H1 (cell line): ENCODE measurements around the gene SIGLECL1. TPM values are rescaled to one million over a fixed set of nuclear protein-coding genes. Genes with fewer than 3 reads are reported as not detected.

Source experiments
- CTCF ChIA-PET: fragments of 300-600 bp; sonication (Branson Sonifier 250); formaldehyde crosslinking; loops from one replicate; lab custom pipeline; 2021; ENCODE audit not compliant: partially characterized antibody; lab: Charles Lee
- POLR2A ChIA-PET: fragments of 300-600 bp; sonication (Branson Sonifier 250); formaldehyde crosslinking; loops from one replicate; lab custom pipeline; 2021; ENCODE audit warnings: inconsistent platforms; ENCODE audit not compliant: partially characterized antibody; lab: Charles Lee
- DNase-seq, 2 experiments: peaks; one replicate each; pipeline versions ENCODE4 v3.0.0 to v3.0.0-alpha.2; 2010 to 2022; ENCODE audit warnings: low spot score in 2 of 2, low read depth in 1 of 2, mixed read lengths in 1 of 2
- FAIRE-seq: peaks from 2 replicates; lab custom pipeline; 2011; peaks lifted over from hg19 to GRCh38; lab: Jason Lieb, UNC
- H2AFZ ChIP-seq: 2 replicates; pipeline ENCODE4 v1.8.1; 2012; ENCODE audit warnings: low read length, inconsistent platforms
- H2AK5ac ChIP-seq: 2 replicates; pipeline ENCODE4 v1.6.1; 2013; ENCODE audit warnings: low read depth, low read length
- H2BK120ac ChIP-seq: replicated peaks from 2 replicates; pipeline ENCODE3; 2013; ENCODE audit warnings: low read depth, low read length, inconsistent platforms
- H2BK12ac ChIP-seq: 2 replicates; pipeline ENCODE4 v1.6.1; 2013; ENCODE audit warnings: low read depth, low read length
- H2BK15ac ChIP-seq: 2 replicates; pipeline ENCODE4 v1.6.1; 2013; ENCODE audit warnings: low read length
- H2BK20ac ChIP-seq: 2 replicates; pipeline ENCODE4 v1.6.1; 2013; ENCODE audit warnings: low read length
- H2BK5ac ChIP-seq: 2 replicates; pipeline ENCODE4 v1.6.1; 2013; ENCODE audit warnings: low read depth, low read length
- H3K14ac ChIP-seq: 2 replicates; pipeline ENCODE4 v1.6.1; 2013; ENCODE audit warnings: inconsistent platforms; ENCODE audit not compliant: insufficient read length
- H3K18ac ChIP-seq: 2 replicates; pipeline ENCODE4 v1.6.1; 2013; ENCODE audit warnings: low read length; ENCODE audit errors: extremely low read depth
- H3K23ac ChIP-seq: 2 replicates; pipeline ENCODE4 v1.6.1; 2013; ENCODE audit warnings: inconsistent platforms; ENCODE audit not compliant: insufficient read length
- H3K23me2 ChIP-seq: 2 replicates; pipeline ENCODE4 v1.6.1; 2013; ENCODE audit warnings: low read depth, low read length
- H3K27ac ChIP-seq: 2 replicates; pipeline ENCODE4 v1.6.1; 2011; ENCODE audit warnings: low read depth, low read length, inconsistent platforms
- H3K27me3 ChIP-seq, 4 experiments: replicated peaks in 1 of 4; 1 replicate in 1 of 4; 2 replicates in 3 of 4; pipeline versions ENCODE4 v1.6.1 to v1.8.1; 2011 to 2013; ENCODE audit warnings: low read length in 3 of 4, mild to moderate bottlenecking in 3 of 4, inconsistent platforms in 2 of 4, mixed read lengths in 2 of 4, moderate library complexity in 1 of 4; ENCODE audit not compliant: control insufficient read depth in 3 of 4, insufficient read depth in 3 of 4; ENCODE audit errors: extremely low read depth in 1 of 4
- H3K36me3 ChIP-seq, 4 experiments: 2 replicates each; pipeline versions ENCODE4 v1.6.1 to v1.8.1; 2011 to 2013; ENCODE audit warnings: mild to moderate bottlenecking in 4 of 4, low read length in 3 of 4, moderate library complexity in 2 of 4, control low read depth in 1 of 4, inconsistent platforms in 1 of 4; ENCODE audit not compliant: insufficient read depth in 4 of 4, control insufficient read depth in 2 of 4
- H3K4ac ChIP-seq: replicated peaks from 2 replicates; pipeline ENCODE3; 2013; ENCODE audit warnings: low read length, low read depth, mixed read lengths, inconsistent platforms; ENCODE audit not compliant: insufficient read length
- H3K4me1 ChIP-seq, 4 experiments: replicated peaks in 1 of 4; 1 replicate in 1 of 4; 2 replicates in 3 of 4; pipeline versions ENCODE4 v1.6.1 to v1.8.1; 2011 to 2013; ENCODE audit warnings: low read length in 3 of 4, inconsistent platforms in 2 of 4, mixed read lengths in 1 of 4; ENCODE audit not compliant: insufficient read depth in 4 of 4, control insufficient read depth in 3 of 4
- H3K4me2 ChIP-seq, 2 experiments: 2 replicates each; pipeline versions ENCODE4 v1.6.1 to v1.8.1; 2011 to 2013; ENCODE audit warnings: low read depth in 2 of 2, low read length in 2 of 2, control low read depth in 1 of 2, inconsistent platforms in 1 of 2, mild to moderate bottlenecking in 1 of 2; ENCODE audit not compliant: insufficient read depth in 1 of 2
- H3K4me3 ChIP-seq, 4 experiments: fragments of 200-600, 300-600 bp in 1 of 4; sonication (generic), shearing (Covaris generic), sonication (Bioruptor Twin) in 1 of 4; 2 replicates each; pipeline versions ENCODE4 v1.5.1 to v1.8.1; 2011 to 2016; ENCODE audit warnings: low read length in 4 of 4, low read depth in 3 of 4, control low read depth in 2 of 4, inconsistent platforms in 2 of 4, mild to moderate bottlenecking in 2 of 4, mixed read lengths in 1 of 4, moderate library complexity in 1 of 4; ENCODE audit not compliant: insufficient read depth in 2 of 4; ENCODE audit errors: extremely low read depth in 1 of 4
- H3K56ac ChIP-seq: replicated peaks from 2 replicates; pipeline ENCODE3; 2013; ENCODE audit warnings: low read depth, mild to moderate bottlenecking, mixed read lengths, low read length, inconsistent platforms; ENCODE audit not compliant: insufficient read length
- H3K79me1 ChIP-seq: 2 replicates; pipeline ENCODE4 v1.6.1; 2013; ENCODE audit warnings: low read depth, low read length, control low read depth
- H3K79me2 ChIP-seq, 2 experiments: 2 replicates each; pipeline versions ENCODE4 v1.6.1 to v1.8.1; 2012 to 2013; ENCODE audit warnings: low read length in 2 of 2, mild to moderate bottlenecking in 2 of 2, inconsistent platforms in 1 of 2; ENCODE audit not compliant: insufficient read depth in 2 of 2, control insufficient read depth in 1 of 2
- H3K9ac ChIP-seq, 4 experiments: replicated peaks in 1 of 4; 1 replicate in 1 of 4; 2 replicates in 3 of 4; pipeline versions ENCODE4 v1.6.1 to v1.8.1; 2011 to 2013; ENCODE audit warnings: low read depth in 3 of 4, low read length in 3 of 4, control low read depth in 2 of 4, mild to moderate bottlenecking in 2 of 4, moderate library complexity in 2 of 4, inconsistent platforms in 1 of 4; ENCODE audit errors: extremely low read depth in 1 of 4
- H3K9me3 ChIP-seq, 2 experiments: 2 replicates each; pipeline versions ENCODE4 v1.6.1 to v1.8.1; 2012 to 2013; ENCODE audit warnings: mild to moderate bottlenecking in 2 of 2, moderate library complexity in 2 of 2, control low read depth in 1 of 2, inconsistent platforms in 1 of 2, low read depth in 1 of 2, low read length in 1 of 2, mixed read lengths in 1 of 2; ENCODE audit not compliant: insufficient read depth in 2 of 2
- H4K20me1 ChIP-seq, 2 experiments: replicated peaks in 1 of 2; 2 replicates each; pipeline versions ENCODE3 to v1.8.1; 2011 to 2013; ENCODE audit warnings: inconsistent platforms in 2 of 2, low read length in 2 of 2, mild to moderate bottlenecking in 1 of 2; ENCODE audit not compliant: insufficient read depth in 2 of 2, control insufficient read depth in 1 of 2
- H4K5ac ChIP-seq: 2 replicates; pipeline ENCODE4 v1.6.1; 2013; ENCODE audit warnings: low read length, low read depth, mixed read lengths, inconsistent platforms; ENCODE audit not compliant: insufficient read length
- H4K8ac ChIP-seq: 2 replicates; pipeline ENCODE4 v1.8.0; 2013; ENCODE audit warnings: mild to moderate bottlenecking, moderate library complexity, low read length, inconsistent platforms; ENCODE audit not compliant: insufficient read depth; ENCODE audit errors: extremely low read depth
- H4K91ac ChIP-seq: replicated peaks from 2 replicates; pipeline ENCODE3; 2013; ENCODE audit warnings: low read length, mixed read lengths, inconsistent platforms; ENCODE audit not compliant: insufficient read length
- CTCF ChIP-seq, 3 experiments: IDR thresholded peaks; 1 replicate in 2 of 3; 2 replicates in 1 of 3; pipeline versions ENCODE4 v1.5.1 to v1.6.1; 2011; ENCODE audit warnings: low read length in 3 of 3, mild to moderate bottlenecking in 3 of 3, inconsistent platforms in 2 of 3, low read depth in 1 of 3, moderate library complexity in 1 of 3; ENCODE audit not compliant: insufficient read depth in 1 of 3; ENCODE audit errors: control extremely low read depth in 1 of 3
- GTF2F1 ChIP-seq: IDR thresholded peaks from 2 replicates; pipeline ENCODE4 v1.6.1; 2012; ENCODE audit warnings: low read depth, low read length, improper control_type of control experiment, borderline replicate concordance
- RAD21 ChIP-seq, 2 experiments: IDR thresholded peaks in 1 of 2; conservative IDR thresholded peaks in 1 of 2; 2 replicates each; pipeline ENCODE4 v1.6.1; 2011; ENCODE audit warnings: low read depth in 2 of 2, low read length in 2 of 2, improper control_type of control experiment in 1 of 2, inconsistent platforms in 1 of 2, mild to moderate bottlenecking in 1 of 2, moderate library complexity in 1 of 2
- SAP30 ChIP-seq: fragments of 300-600 bp; sonication (generic); IDR thresholded peaks from 2 replicates; pipeline ENCODE4 v1.7.1; 2012; ENCODE audit warnings: low read length, moderate library complexity, mild to moderate bottlenecking, inconsistent platforms; ENCODE audit not compliant: insufficient read depth, insufficient replicate concordance
- SIX5 ChIP-seq: IDR thresholded peaks from 2 replicates; pipeline ENCODE4 v1.6.1; 2011; ENCODE audit warnings: mild to moderate bottlenecking, low read depth, low read length
- SP1 ChIP-seq: IDR thresholded peaks from 2 replicates; pipeline ENCODE4 v1.6.1; 2011; ENCODE audit warnings: low read depth, low read length
- WGBS, 2 experiments: shearing (Covaris generic) in 1 of 2; methylation state at CpG; one replicate each; pipeline versions ENCODE4 v1.1.6 to v1.1.7; 2013 to 2015; ENCODE audit warnings: low lambda C conversion rate in 2 of 2, mixed read lengths in 2 of 2, inconsistent platforms in 1 of 2, low coverage in 1 of 2, missing lambda C conversion rate in 1 of 2; ENCODE audit not compliant: insufficient replicate concordance in 2 of 2, insufficient coverage in 1 of 2, insufficient read length in 1 of 2; ENCODE audit errors: extremely low coverage in 1 of 2, missing lambda C conversion rate in 1 of 2; 5-methylcytosine and 5-hydroxymethylcytosine counted together
- long read RNA-seq, 2 experiments: library from RNA in 1 of 2; library from capped mRNA in 1 of 2; stranded (forward); transcript quantifications; one replicate each; pipeline ENCODE4 v2.0.0, GENCODE V29; 2021; ENCODE audit warnings: inconsistent platforms in 1 of 2
- polyA minus RNA-seq, 3 experiments: library from RNA; depleted of rRNA, polyadenylated mRNA; stranded (reverse); fragments of >200 nt; gene quantifications; 1 replicate in 2 of 3; 2 replicates in 1 of 3; pipeline ENCODE4 v1.2.3, GENCODE V29; 2011
- polyA plus RNA-seq, 7 experiments: library from polyadenylated mRNA; depleted of rRNA in 3 of 7; stranded (reverse) in 5 of 7; unstranded in 2 of 7; fragments of >200 nt in 5 of 7; fragments of 200-250 nt in 2 of 7; gene quantifications; 1 replicate in 5 of 7; 2 replicates in 1 of 7; 4 replicates in 1 of 7; pipeline versions ENCODE4 v1.2.1 to v1.2.3, GENCODE V29; 2011 to 2013; ENCODE audit warnings: missing spikeins in 2 of 7, mixed read lengths in 2 of 7
- total RNA-seq: library from RNA; stranded (reverse); fragmentation: NEBNext Ultra II Directional; extraction: Animal tissue kit (Norgen Biotek cat#: 25700); gene quantifications from 2 replicates; pipeline ENCODE4 v1.2.1, GENCODE V29; 2021

Gene SIGLECL1
- total RNA-seq (not detected in 2 replicates), polyA plus RNA-seq (2011; rRNA removed) (not detected in 2 replicates), polyA minus RNA-seq (2011; rRNA and poly(A)+ RNA removed) (not detected in 2 replicates)
- polyA plus RNA-seq (2011; cell fraction: cytosol; rRNA removed) = not detected
- not detected for polyA plus RNA-seq (2011; cell fraction: nucleus; rRNA removed)
- not detected in 4 replicates for polyA plus RNA-seq (2012, experiment 1 of 2)
- polyA plus RNA-seq (2012, experiment 2 of 2) = not detected
- not detected for polyA plus RNA-seq (2013, experiment 1 of 2)
- not detected for polyA plus RNA-seq (2013, experiment 2 of 2)
- not detected for polyA minus RNA-seq (2011; cell fraction: cytosol; rRNA and poly(A)+ RNA removed)
- polyA minus RNA-seq (2011; cell fraction: nucleus; rRNA and poly(A)+ RNA removed) = not detected
- long read RNA-seq, experiment 1 = 0 reads
- long read RNA-seq, experiment 2 = 0 reads

- Histone ChIP-seq H2BK120ac (no peak within 1 kb of the TSS), H3K9ac (no peak within 1 kb of the TSS), H2BK5ac (0 out of 2 replicates have a peak within 1 kb of the TSS, but pooled peaks have one; percentile 18), H4K20me1 (no peaks in the 10 kb centered on the region), H3K79me2 (no peaks in the 10 kb centered on the region), H3K18ac (no peak within 1 kb of the TSS), H2BK20ac (no peak within 1 kb of the TSS), H2BK12ac (no peak within 1 kb of the TSS), H3K4me1 (no peaks in the 10 kb centered on the region), H3K36me3 (no peaks in the 10 kb centered on the region), H4K8ac (no peak within 1 kb of the TSS), H3K23ac (no peak within 1 kb of the TSS), H2BK15ac (no peak within 1 kb of the TSS), H2AFZ (no peak within 1 kb of the TSS; the same call in 1 of the 2 replicates), H3K27ac (no peak within 1 kb of the TSS), H3K9me3 (peaks cover 0 to 7% of the 10 kb centered on the region in 2 experiments; a peak in 1 of 4 replicates), H3K79me1 (no peaks in the 10 kb centered on the region), H4K91ac (no peak within 1 kb of the TSS), H4K5ac (no peak within 1 kb of the TSS), H3K4me2 (no peak within 1 kb of the TSS), H3K27me3 (no peaks in the 10 kb centered on the region), H3K14ac (no peak within 1 kb of the TSS), H3K4ac (no peak within 1 kb of the TSS), H2AK5ac (no peak within 1 kb of the TSS), H3K23me2 (no peaks in the 10 kb centered on the region), H3K56ac (no peak within 1 kb of the TSS)
- FAIRE-seq (no peak), DNase-seq (no peak)
- WGBS, 2 experiments = 88% methylated on average over 23 of the region's 23 CpGs; no CpG with 5 or more reads in 1 of the 2 experiments
- POLR2A ChIA-PET = no interaction called here
- CTCF ChIA-PET = interaction anchor here (0.5 to 2.3 kb wide), 4 partner anchors 8 to 92 kb away, joined by 3 to 13 read pairs (median 6); no protein-coding TSS in a partner anchor
- no peak for TF ChIP-seq SAP30
- TF ChIP-seq CTCF (IDR thresholded peaks at IDR 0.05; ENCODE audit: control extremely low read depth in 1 of 3, insufficient read depth in 1 of 3, low read depth in 1 of 3, low read length in 3 of 3) = peak in 1 of 3 experiments; percentile 11; a peak in 1 of 4 replicates
- TF ChIP-seq SP1 = peak; percentile 72
- TF ChIP-seq RAD21 (IDR thresholded peaks at IDR 0.05 in 1 of 2, conservative IDR thresholded peaks at IDR 0.05 in 1 of 2; ENCODE audit: low read depth in 2 of 2, low read length in 2 of 2) = peak in 1 of 2 experiments; percentile 11; a peak in 1 of 4 replicates
- no peak for TF ChIP-seq SIX5
- TF ChIP-seq GTF2F1 = no peak
- TF ChIP-seq, all 59 proteins: peak for 3
- H3K4me3 ChIP-seq = no peak within 1 kb of the TSS
Observed at GRCh38 chr19:51250786-51251467, at the start of gene SIGLECL1. SIGLECL1 (plus strand) TSS chr19:51251080; CDS start chr19:51264073, 12,993 bp downstream.
